GM12873 (cell line): ENCODE results near the gene TM4SF18.
A peak's percentile ranks its signal among the peaks of the same experiment; 100 is the strongest.

ENCODE experiments used
- CTCF ChIP-seq: IDR thresholded peaks from 2 replicates; pipeline ENCODE4 v1.5.1; 2012; ENCODE audit warnings: low read depth, mild to moderate bottlenecking, moderate library complexity, low read length, control low read depth; ENCODE audit not compliant: insufficient read depth; ENCODE audit errors: missing control alignments

Gene TM4SF18

DNA sequence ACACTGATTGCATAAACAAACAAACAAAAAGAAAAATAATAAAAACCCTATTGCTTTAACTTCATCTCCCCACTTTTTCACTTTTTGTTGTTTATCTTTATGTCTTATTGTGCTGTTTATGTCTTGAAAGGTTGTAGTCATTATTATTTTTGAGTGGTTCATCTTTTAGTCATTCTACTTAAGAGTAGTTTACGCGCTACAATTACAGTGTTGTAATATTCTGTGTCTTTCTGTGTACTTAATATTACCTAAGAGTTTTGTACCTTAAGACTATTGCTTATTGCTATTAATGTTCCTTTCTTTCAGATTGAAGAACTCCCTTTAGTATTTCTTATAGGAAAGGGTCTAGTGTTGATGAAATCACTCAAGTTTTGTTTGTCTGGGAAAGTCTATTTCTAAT lies 28.1 kb downstream of the TM4SF18 start:
- TF ChIP-seq CTCF, result no peak

- no peak for TF ChIP-seq CTCF
Observed at GRCh38 chr3:149299938-149300801, 33.3 kb downstream of the TM4SF18 start.

DNA sequence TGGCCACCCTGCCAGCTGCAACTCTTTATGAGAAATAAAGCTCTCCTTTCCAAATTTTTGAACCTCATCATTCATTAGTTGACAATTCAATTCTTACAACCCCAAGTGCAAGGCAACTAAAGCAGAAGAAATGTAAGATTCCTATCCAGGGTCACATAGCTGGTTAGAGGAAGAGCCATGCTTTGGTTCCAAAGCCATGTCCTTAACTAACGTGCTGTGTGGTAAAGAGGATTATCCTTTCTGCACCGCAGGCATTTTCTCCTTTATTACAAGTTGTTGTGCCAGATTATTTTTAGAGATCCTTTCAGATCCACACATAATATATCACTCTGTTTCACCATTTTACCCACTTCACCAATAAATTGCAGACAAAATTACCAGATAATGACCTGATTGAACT lies 36.5 kb downstream of the TM4SF18 start:
- no peak for TF ChIP-seq CTCF

- TF ChIP-seq CTCF, result no peak
Observed at GRCh38 chr3:149292666-149293065, 40.8 kb downstream of the TM4SF18 start.

GRCh38 chr3:149291178-149291577 lies 42.3 kb downstream of the TM4SF18 start:
- TF ChIP-seq CTCF, result peak; percentile 71

GRCh38 chr3:149288655-149289054 lies 44.8 kb downstream of the TM4SF18 start:
- no peak for TF ChIP-seq CTCF

- TF ChIP-seq CTCF, result no peak
Observed at GRCh38 chr3:149284034-149284433, 49.4 kb downstream of the TM4SF18 start.
